GM10266 (cell line): Measurements from ENCODE around the gene NRXN3.

Source experiments
- DNase-seq: peaks from one replicate; pipeline ENCODE4 v3.0.0; 2012; ENCODE audit errors: extremely low spot score
- CTCF ChIP-seq: IDR thresholded peaks from 2 replicates; pipeline ENCODE4 v1.5.1; 2012; ENCODE audit warnings: mild to moderate bottlenecking, low read depth; ENCODE audit not compliant: control insufficient read depth, insufficient read depth; ENCODE audit errors: missing control alignments

The NRXN3 gene

GRCh38 chr14:78737601-78738000 lies 567.4 kb downstream of the NRXN3 start:
- no peak for DNase-seq
- no peak for TF ChIP-seq CTCF

DNA sequence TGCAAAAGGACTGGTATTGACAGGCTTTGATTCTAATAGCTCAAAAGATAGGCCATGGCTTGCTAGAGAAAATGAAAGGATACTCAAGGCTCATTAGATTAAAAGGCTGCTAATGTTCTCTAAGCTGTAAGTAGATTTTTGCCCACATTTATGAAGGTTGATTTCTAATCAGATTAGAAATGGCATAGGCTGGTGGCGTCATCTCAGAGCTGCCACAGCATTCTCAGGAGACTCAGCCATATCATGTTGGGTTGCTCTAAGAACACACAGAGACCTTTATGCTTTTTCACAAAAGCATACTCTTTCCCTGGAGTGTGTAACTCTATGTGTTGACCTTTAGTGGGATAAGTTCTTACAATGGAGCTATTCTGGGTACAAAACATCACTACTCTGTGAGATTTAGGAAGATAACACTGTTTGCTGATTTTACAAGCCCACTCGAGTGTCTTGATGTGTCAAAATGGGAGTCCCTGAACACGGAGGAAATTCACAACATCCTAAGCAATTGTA lies 576.0 kb downstream of the NRXN3 start:
- TF ChIP-seq CTCF: no peak
- no peak for DNase-seq

DNA sequence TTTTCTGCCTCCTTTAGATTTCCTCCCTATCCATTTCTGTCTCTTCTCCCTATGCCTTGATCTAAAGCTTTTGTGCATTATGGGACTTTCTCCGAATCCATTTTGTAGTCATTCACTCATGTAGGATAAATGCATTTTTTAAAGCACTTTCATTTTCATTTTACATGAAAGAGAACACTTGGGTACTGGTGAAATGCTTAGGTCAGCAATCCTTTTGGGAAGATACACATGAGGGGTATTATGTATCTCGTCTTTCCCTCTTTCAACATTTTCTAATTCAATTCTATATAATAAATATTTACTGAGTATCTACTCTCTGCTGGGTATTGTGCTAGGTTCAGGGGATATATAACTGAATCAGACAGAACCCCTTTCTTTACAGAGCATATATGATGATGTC lies 577.6 kb downstream of the NRXN3 start:
- DNase-seq: no peak
- no peak for TF ChIP-seq CTCF

DNA sequence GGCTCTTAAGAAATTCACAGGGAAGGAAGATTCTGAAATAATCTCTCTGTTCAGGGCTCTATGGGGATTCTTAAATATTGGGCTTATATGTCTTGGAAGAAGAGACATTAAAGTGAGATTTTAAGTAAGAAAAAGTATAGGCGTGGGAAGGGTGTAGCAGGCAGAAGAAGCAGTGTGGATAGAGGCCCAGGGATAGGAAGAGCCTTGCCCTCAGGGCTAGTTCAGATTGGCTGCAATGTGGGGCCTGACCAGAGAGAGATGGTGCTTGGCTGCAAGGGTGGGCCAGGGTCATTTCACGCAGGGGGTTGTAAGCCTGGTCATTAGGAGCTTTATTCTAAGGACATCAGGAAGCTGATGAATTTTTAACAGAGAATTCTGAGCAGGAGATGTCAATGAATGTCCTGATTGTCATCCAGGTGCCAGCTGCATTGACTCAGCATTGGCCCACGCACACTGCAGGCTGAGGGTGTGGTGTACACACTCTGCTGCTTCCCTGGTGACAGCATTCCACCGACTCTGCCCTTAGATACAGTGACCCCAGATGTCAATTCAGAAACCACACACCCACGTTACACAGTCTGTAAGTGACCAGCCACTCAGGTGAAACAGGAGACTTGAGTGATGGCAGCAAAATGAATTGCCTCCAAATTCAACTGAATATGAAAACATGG lies 582.5 kb downstream of the NRXN3 start:
- no peak for DNase-seq
- TF ChIP-seq CTCF: no peak

GRCh38 chr14:78754059-78754458 lies 583.9 kb downstream of the NRXN3 start:
- no peak for DNase-seq
- TF ChIP-seq CTCF: no peak

- DNase-seq: peak; percentile 16
- peak; percentile 44 for TF ChIP-seq CTCF
Measured at GRCh38 chr14:78758333-78758732, 588.2 kb downstream of the NRXN3 start.

GRCh38 chr14:78762331-78762730 lies 592.2 kb downstream of the NRXN3 start:
- DNase-seq: no peak
- no peak for TF ChIP-seq CTCF
